GM21786 (cell line): ENCODE data around the gene CHRD.
"Not testable (repeated sequence)": the region's sequence is repeated elsewhere in the genome, so short reads cannot be mapped to it uniquely, and the experiment has no call there.

Experiments
- ATAC-seq: cut with Tn5 transposase; IDR thresholded peaks from one replicate; pipeline ENCODE4 v1.9.1; 2021; ENCODE audit not compliant: unreplicated experiment

CHRD gene

GRCh38 chr3:184414418-184415202, 34.8 kb downstream of the CHRD start:
- no peak for ATAC-seq

DNA sequence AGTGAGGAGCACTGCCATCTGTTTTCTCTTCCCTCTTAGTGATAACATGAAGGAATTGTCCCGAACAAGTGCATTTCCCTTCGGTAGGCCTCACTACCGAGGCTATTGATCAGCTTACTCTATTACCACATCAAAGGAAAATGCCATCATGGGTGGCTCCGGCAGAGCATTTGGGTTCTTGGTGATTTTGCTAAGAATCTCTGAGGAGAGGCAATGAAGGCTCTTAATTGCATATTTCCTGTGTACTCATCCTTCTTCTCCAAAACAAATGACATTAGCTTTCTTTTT, 35.3 kb downstream of the CHRD start:
- ATAC-seq, result no peak

GRCh38 chr3:184417619-184418327, 37.9 kb downstream of the CHRD start:
- ATAC-seq, result peak; percentile 80

GRCh38 chr3:184419171-184419570, 39.3 kb downstream of the CHRD start:
- no peak for ATAC-seq

DNA sequence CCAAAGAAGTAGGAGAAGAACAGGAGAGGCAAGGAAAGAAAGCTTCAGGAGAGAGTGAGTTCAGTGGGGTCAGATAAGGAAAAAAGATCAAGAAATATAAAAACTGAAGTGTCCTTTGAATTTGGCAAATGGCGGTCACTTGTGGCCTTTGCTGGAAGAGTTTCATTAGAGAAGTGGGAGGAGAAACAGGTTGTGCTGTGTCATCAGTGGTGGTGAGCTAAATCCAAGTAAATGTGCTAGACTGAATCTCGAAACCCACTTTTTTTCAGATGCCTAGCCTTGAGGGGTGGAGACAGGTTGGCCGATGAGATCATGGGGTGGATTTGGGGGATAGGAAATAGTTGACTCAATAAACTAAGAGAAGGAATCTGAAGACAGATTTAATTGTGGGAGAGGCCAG, 43.7 kb downstream of the CHRD start:
- no peak for ATAC-seq

GRCh38 chr3:184426691-184427141, 46.9 kb downstream of the CHRD start:
- ATAC-seq, result no peak

GRCh38 chr3:184428561-184429175, 48.8 kb downstream of the CHRD start:
- ATAC-seq, result no peak

DNA sequence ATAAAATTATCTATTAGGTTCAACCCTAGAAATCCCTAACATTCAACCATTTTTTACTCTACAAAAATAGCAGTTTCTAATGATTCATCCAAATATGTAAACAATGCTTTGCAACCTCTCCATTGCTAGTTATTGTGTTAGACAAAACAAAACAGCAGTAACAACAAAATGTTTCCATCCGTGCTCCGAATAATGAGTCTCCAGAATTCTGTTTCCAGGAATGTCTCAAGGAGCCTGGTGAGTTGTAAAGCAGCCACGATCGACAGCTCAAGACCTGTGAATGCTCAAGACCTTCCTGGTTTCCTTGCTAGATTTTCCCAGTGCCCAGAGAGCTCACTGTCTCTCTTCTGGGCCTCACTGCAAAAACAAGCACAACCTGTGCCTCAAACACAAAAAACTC, 49.9 kb downstream of the CHRD start:
- ATAC-seq, result no peak

DNA sequence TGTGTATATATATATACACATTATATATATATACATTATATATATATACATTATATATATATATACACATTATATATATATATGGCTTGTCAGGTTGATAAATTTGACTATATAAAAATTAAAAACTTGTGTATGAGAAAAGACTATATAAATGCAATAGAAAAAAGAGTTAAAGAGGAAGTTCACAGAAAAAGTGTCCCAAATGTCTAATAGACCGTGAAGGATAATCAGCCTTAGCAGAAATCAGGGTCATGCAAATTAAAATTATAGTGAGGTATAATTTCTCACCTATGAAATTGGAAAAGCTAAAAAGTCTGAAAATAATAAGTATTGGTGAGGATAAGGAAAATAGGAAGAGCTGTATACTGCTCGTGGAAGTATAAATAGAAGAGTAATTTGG, 51.1 kb downstream of the CHRD start:
- ATAC-seq, result no peak

GRCh38 chr3:184433178-184433577, 53.3 kb downstream of the CHRD start:
- ATAC-seq, result not testable (repeated sequence)

- no peak for ATAC-seq
Observed at GRCh38 chr3:184439096-184439495, 59.2 kb downstream of the CHRD start.
